ENCODE results near the gene SON.

- TF ChIP-seq, protein P1, sequence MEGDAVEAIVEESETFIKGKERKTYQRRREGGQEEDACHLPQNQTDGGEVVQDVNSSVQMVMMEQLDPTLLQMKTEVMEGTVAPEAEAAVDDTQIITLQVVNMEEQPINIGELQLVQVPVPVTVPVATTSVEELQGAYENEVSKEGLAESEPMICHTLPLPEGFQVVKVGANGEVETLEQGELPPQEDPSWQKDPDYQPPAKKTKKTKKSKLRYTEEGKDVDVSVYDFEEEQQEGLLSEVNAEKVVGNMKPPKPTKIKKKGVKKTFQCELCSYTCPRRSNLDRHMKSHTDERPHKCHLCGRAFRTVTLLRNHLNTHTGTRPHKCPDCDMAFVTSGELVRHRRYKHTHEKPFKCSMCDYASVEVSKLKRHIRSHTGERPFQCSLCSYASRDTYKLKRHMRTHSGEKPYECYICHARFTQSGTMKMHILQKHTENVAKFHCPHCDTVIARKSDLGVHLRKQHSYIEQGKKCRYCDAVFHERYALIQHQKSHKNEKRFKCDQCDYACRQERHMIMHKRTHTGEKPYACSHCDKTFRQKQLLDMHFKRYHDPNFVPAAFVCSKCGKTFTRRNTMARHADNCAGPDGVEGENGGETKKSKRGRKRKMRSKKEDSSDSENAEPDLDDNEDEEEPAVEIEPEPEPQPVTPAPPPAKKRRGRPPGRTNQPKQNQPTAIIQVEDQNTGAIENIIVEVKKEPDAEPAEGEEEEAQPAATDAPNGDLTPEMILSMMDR (IDR thresholded peaks at IDR 0.05; ENCODE audit: low read depth, low read length) = no peak
- no peak for TF ChIP-seq EZH2phosphoT487 (IDR thresholded peaks at IDR 0.05; ENCODE audit: low read depth)
These were observed 30.4 kb upstream of the SON start for GRCh38 chr21:33512481-33512880.
